ENCODE results near the gene ALOX15B.
"Not testable (repeated sequence)": the region's sequence is repeated elsewhere in the genome, so short reads cannot be mapped to it uniquely, and the experiment has no call there.

Gene ALOX15B

GRCh38 chr17:8041249-8041928 is 2.5 kb downstream of the ALOX15B start:
- no peak for DNase-seq (ENCODE audit: low read depth)

- no peak for DNase-seq (ENCODE audit: low read depth)
Measured at GRCh38 chr17:8041979-8042378, 3.1 kb downstream of the ALOX15B start.

- no peak for DNase-seq (ENCODE audit: low read depth)
Measured at GRCh38 chr17:8044819-8045810, 6.3 kb downstream of the ALOX15B start.

DNA sequence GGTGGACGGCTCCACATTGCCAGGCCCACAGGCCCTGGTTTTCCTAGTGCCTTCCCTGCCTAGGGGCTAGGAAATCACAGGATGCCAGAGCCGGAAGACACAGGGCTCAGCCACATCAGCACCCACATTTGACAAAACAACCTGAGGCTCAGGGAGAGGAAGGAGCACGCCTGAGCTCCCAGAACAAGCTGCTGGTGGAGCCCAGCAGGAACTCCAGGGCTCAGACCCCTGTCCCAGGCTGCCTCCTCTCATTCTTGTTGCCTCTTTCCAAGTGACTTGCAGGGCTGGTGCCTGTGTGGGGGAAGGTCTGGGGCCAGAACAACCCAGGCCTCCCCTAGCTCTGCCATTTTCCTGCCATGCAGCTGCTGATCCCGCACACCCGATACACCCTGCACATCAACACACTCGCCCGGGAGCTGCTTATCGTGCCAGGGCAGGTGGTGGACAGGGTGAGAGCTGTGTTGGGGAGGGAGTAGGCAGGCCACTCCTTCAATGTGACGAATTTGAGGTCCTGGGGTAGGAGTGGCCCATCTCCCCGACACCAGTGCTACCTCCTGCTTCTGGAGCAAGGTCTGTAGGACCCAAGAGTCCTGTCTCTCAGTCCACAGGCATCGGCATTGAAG is 7.6 kb downstream of the ALOX15B start:
- no peak for DNase-seq (ENCODE audit: low read depth)

- no peak for DNase-seq (ENCODE audit: low read depth)
Measured at GRCh38 chr17:8046929-8047768, 8.3 kb downstream of the ALOX15B start.

DNA sequence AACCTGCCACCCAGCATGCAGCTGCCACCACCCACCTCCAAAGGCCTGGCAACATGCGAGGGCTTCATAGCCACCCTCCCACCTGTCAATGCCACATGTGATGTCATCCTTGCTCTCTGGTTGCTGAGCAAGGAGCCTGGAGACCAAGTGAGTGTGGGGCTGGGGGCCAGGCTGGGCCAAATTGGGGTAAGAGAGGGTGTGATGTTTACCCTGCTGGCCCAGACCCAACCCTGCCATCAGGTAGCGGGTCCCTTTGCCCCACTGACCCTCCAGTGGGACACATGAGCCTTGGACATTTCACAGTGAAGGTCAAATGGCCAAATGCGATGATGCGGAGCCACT is 8.9 kb downstream of the ALOX15B start:
- DNase-seq (ENCODE audit: low read depth) = no peak

DNA sequence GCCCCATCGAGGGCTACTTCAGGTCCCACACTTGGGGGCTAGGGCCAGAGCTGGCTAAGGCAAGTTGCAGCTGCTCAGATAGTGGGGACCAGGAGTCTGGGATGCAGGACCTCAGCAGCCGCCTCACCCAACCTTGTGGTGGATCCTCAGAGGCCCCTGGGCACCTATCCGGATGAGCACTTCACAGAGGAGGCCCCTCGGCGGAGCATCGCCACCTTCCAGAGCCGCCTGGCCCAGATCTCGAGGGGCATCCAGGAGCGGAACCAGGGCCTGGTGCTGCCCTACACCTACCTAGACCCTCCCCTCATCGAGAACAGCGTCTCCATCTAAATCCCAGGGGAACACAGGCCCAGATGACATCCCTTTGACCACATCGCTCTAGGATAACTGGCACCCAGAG is 9.4 kb downstream of the ALOX15B start:
- DNase-seq (ENCODE audit: low read depth) = no peak

DNA sequence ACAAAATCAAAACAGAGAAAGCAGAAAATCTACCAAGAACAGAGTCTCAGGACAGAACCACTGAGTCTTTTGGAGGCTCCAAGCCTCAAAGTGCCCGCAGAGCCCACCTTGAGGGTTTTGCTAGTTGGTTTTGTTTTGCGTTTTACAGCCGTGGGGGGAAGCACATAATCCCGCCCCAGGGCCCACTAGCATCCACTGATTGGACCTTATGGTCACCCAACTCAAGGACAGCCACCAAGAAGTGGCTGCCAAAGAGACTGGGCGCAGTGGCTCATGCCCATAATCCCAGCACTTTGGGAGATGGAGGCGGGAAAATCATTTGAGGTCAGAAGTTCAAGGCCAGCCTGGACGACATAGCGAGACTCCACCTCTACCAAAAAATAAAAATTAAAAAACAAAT is 9.9 kb downstream of the ALOX15B start:
- DNase-seq (ENCODE audit: low read depth) = no peak

DNA sequence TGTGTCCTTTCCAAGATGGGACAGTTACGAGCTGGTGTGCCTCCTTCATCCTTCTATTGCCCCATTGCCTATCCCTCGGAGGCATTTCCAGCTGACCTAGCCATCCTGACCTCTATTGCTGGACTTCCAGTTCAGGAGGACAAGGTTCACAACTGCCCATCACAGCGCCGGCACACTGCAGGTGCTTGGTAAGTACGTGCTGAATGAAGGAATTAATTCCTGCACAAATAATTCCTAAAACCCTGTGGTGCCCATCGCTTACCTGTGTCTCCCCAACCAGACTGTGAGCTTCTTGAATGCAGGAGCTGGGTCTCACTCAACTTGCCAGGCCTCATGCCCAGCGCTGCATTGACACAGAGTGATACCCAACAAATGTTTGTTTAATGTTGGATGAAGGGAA is 13.0 kb downstream of the ALOX15B start:
- DNase-seq (ENCODE audit: low read depth) = no peak

DNA sequence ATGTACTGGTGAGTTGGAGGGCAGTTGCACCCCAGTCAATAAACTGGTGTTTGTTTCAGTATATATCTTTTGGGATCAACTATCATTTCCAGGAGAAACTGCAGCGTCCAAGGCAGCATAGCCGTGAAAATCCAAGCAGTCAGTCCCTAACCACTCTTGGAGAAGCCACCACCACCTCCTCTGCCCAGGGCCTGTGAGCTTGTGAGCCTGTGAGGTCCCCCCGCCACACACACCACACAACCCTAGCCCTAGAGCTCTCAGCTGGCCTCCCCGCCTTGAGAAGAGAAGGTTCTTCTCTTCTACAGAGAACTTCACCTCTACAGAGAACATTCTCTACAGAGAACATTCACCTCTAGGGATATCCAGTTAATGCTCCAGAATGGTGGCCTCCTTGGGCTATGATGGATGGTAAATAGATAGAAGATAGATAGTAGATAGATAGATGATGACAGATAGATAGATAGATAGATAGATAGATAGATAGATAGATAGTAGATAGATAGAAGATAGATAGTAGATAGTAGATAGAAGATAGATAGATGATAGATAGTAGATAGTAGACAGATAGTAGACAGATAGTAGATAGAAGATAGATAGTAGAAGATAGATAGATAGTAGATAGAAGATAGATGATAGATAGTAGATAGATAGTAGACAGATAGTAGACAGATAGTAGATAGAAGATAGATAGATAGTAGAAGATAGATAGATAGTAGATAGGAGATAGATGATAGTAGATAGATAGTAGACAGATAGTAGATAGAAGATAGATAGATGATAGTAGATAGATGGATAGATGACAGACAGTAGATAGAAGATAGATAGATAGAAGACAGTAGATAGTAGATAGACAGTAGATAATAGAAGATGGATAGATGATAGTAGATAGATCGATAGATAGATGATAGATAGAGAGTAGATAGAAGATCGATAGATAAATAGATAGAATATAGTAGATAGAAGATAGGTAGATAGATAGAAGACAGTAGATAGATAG is 13.7 kb downstream of the ALOX15B start:
- no peak for DNase-seq (ENCODE audit: low read depth)

GRCh38 chr17:8053600-8053999 is 14.7 kb downstream of the ALOX15B start:
- no peak for DNase-seq (ENCODE audit: low read depth)

GRCh38 chr17:8055851-8056231 is 17.0 kb downstream of the ALOX15B start:
- DNase-seq (ENCODE audit: low read depth) = no peak

DNA sequence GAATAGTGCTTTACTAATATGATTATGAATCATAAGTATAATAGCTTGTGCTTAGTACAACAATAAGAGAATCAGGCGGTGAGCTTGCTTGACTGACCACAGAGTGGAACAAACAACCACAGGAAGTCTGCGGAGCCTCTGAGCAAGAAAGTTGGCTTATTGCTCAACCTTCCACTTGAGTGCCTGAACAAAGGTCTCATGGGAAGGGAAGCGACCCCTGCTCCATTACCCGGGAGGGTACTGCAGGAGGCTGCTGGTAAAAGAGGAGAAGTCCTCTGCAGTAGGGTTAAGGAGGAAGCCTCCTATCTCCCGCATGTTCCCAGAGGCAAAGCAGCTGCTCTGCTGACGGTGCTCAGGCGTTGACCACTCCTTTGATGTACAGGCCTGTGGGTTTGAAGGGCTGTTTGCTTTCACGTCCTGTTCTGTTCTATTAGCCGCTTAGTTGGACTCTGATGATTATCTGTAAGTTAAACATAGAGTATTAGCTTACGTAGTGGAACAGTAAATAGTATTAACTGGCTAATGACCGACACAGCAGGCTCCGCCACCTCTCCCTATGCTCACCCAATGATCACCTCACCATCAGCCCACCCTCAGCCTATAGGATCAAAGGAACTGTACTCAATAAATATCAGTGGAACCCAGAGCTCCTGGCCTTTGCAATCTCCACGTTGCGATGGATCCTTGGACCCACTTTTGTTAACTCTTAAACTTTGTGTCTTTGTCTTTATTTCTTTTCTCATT is 17.5 kb downstream of the ALOX15B start:
- no peak for DNase-seq (ENCODE audit: low read depth)

DNA sequence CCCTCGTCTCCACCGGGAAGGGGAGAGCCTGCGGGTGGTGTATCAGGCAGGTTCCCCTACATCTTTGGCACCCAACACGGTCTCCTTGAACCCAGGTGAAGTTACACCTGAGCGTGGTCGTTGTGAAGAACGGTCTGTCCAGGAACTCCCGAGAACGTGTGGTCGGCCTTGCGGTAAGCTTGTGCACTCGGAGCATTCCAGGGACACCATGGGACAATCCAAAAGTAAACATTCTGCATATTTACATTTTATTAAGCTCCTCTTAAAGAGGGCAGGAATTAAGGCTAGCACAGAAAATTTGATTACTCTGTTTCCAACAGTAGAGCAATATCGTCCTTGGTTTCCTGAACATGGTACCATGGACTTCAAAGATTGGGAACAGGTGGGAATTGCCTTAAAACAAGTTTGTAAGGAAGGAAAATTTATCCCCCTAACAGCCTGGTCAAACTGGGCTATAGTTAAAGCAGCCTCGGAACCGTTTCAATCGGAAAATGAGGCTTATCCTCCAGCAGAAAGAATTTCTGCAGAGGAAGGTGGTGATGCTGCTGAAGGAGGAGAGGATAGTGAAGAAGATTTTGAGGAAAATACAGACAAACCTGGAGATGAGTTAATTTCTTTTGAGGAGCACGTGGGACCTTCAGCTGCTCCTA is 18.2 kb downstream of the ALOX15B start:
- no peak for DNase-seq (ENCODE audit: low read depth)

DNA sequence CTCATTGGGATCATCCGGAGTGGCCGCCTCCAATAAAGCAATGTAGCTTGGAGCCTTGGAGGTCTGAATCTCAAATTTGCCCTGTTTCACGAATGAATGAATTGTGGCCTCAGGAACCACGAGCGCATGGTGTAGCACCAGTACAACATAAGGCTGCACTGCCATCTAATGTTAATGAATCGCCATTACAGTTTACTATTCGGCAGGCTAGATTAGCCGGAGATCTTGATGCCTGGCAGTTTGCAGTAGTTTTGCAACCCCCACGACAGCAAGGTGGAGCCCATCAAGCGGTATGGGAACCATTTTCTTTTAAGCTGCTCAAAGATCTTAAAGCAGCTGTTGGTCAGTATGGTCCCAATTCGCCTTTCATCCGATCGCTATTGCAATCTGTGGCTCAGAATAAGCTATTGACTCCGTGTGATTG is 18.8 kb downstream of the ALOX15B start:
- no peak for DNase-seq (ENCODE audit: low read depth)

DNA sequence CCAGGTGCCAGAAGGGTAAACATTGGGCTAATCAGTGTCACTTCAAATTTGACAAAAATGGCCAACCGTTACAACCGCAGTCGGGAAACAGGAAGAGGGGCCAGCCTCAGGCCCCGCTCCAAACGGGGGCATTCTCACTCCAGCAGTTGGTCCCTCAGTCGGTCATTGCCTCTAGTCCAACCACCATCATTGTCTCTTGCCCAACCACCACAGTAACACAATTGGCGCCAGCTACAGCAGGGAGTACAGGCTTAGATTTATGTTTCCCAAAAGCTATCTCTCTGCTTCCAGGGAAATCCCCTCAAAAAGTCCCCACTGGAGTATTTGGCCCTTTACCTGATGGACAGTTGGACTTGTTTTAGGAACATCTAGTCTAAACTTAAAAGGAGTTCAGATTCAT is 20.3 kb downstream of the ALOX15B start:
- no peak for DNase-seq (ENCODE audit: low read depth)

- DNase-seq (ENCODE audit: low read depth) = no peak
Measured at GRCh38 chr17:8060274-8060673, 21.4 kb downstream of the ALOX15B start.

GRCh38 chr17:8061851-8062250 is 23.0 kb downstream of the ALOX15B start:
- not testable (repeated sequence) for DNase-seq (ENCODE audit: low read depth)

DNA sequence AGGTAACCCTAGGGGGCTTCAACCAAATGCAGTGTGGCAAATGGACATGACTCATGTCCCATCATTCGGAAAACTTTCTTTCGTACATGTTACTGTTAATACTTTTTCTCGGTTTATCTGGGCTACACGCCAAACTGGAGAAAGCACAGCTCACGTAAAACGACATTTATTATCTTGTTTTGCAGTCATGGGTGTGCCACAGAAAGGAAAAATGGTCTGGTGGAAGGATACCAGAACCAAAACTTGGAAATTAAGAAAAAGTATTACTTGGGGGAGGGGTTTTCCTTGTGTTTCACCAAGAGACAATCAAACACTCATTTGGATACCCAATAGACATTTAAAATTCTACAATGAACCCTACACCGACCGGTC is 23.6 kb downstream of the ALOX15B start:
- DNase-seq (ENCODE audit: low read depth) = no peak

Data from activated T-helper 9 cell treated with anti-CD3 and anti-CD28 coated beads, Interleukin-2, amount 50 U/mL, for 16 hours (primary cell).